Progenitor cell of endocrine pancreas (in vitro differentiated cells): ENCODE data around the gene SNX13. TPM values are rescaled to one million over a fixed set of nuclear protein-coding genes. Genes with fewer than 3 reads are reported as not detected.
A peak's percentile ranks its signal among the peaks of the same experiment; 100 is the strongest.

Experiments used
- DNase-seq: peaks from one replicate; pipeline ENCODE4 v3.0.0; 2021; ENCODE audit warnings: low spot score; ENCODE audit not compliant: unreplicated experiment
- H3K27ac Mint-ChIP-seq: 2 replicates; pipeline ENCODE4 v1.8.0; 2021; ENCODE audit warnings: mild to moderate bottlenecking, moderate library complexity, mixed read lengths
- H3K27me3 Mint-ChIP-seq: 2 replicates; pipeline ENCODE4 v1.8.0; 2021; ENCODE audit warnings: mixed read lengths
- H3K36me3 Mint-ChIP-seq: 2 replicates; pipeline ENCODE4 v1.8.0; 2022; ENCODE audit warnings: mixed read lengths; ENCODE audit not compliant: insufficient read depth
- H3K4me1 Mint-ChIP-seq: 2 replicates; pipeline ENCODE4 v1.8.0; 2021; ENCODE audit warnings: low read depth, mixed read lengths
- H3K4me3 Mint-ChIP-seq: 2 replicates; pipeline ENCODE4 v1.8.0; 2021; ENCODE audit warnings: low read depth, mild to moderate bottlenecking, moderate library complexity, mixed read lengths
- H3K9me3 Mint-ChIP-seq: 2 replicates; pipeline ENCODE4 v1.8.0; 2021; ENCODE audit warnings: low read depth, mixed read lengths
- total RNA-seq: library from RNA; stranded (reverse); gene quantifications from 2 replicates; pipeline ENCODE4 v1.2.1, GENCODE V29; 2021
- TF ChIP-seq, protein P1 (sequence below): fragments of 200-600 bp; sonication (generic); IDR thresholded peaks from one replicate; pipeline ENCODE4 v1.5.0; 2021; ENCODE audit warnings: antibody characterized with exemption, mild to moderate bottlenecking; ENCODE audit not compliant: unreplicated experiment

Gene SNX13
- total RNA-seq, 1 donor from 2014 or later: 48.5 TPM

- peak overlapping the region; percentile 100 for H3K27ac Mint-ChIP-seq
- peaks cover 4% of the 10 kb centered on the region for H3K36me3 Mint-ChIP-seq
- H3K4me3 Mint-ChIP-seq: peak overlapping the region; percentile 98
- TF ChIP-seq, protein P1, sequence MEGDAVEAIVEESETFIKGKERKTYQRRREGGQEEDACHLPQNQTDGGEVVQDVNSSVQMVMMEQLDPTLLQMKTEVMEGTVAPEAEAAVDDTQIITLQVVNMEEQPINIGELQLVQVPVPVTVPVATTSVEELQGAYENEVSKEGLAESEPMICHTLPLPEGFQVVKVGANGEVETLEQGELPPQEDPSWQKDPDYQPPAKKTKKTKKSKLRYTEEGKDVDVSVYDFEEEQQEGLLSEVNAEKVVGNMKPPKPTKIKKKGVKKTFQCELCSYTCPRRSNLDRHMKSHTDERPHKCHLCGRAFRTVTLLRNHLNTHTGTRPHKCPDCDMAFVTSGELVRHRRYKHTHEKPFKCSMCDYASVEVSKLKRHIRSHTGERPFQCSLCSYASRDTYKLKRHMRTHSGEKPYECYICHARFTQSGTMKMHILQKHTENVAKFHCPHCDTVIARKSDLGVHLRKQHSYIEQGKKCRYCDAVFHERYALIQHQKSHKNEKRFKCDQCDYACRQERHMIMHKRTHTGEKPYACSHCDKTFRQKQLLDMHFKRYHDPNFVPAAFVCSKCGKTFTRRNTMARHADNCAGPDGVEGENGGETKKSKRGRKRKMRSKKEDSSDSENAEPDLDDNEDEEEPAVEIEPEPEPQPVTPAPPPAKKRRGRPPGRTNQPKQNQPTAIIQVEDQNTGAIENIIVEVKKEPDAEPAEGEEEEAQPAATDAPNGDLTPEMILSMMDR: no peak
- DNase-seq: peak; percentile 11
- no peaks in the 10 kb centered on the region for H3K9me3 Mint-ChIP-seq
- H3K27me3 Mint-ChIP-seq: no peaks in the 10 kb centered on the region
- H3K4me1 Mint-ChIP-seq: peaks cover 33% of the 10 kb centered on the region
Measured at GRCh38 chr7:17939606-17940301, 540 bp downstream of the SNX13 start.

- Mint-ChIP-seq H3K27ac (peak overlapping the region; percentile 100), H3K9me3 (no peaks in the 10 kb centered on the region), H3K27me3 (no peaks in the 10 kb centered on the region), H3K4me1 (peaks cover 33% of the 10 kb centered on the region), H3K36me3 (peaks cover 4% of the 10 kb centered on the region), H3K4me3 (peak overlapping the region; percentile 98)
- DNase-seq: no peak
- TF ChIP-seq, protein P1: no peak
Measured at GRCh38 chr7:17939211-17939605, 1.1 kb downstream of the SNX13 start.

DNA sequence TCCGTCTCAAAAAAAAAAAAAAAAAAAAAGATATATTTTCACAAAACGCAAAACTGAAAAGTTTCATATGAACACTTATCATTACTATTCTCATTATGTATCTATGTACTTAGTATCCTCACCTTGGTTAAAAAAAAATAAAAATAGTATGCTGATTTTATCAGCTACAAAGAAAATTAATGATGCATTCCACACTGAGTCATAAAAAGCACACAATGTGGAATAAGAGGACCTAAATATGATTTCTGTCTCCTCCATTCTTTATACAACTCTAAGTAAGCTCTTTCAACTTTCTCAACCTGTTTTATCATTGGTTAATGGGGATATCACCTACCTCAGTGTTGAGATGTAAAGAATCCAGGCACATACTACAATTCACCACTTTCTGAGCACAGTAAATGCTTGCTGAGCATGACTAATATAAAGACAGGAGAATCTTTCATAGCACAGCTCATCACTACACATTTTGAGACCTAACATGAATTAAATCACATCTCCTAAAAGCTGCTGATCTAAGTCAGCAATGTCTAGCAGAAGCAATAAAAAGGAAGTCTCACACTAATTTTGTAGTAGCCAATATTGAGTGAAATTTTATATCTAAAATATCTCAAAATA is 2.7 kb downstream of the SNX13 start:
- Mint-ChIP-seq H3K36me3 (peaks cover 6% of the 10 kb centered on the region), H3K4me1 (peaks cover 38% of the 10 kb centered on the region), H3K27ac (peak overlapping the region; percentile 14), H3K4me3 (peak overlapping the region; percentile 5), H3K9me3 (no peaks in the 10 kb centered on the region), H3K27me3 (no peaks in the 10 kb centered on the region)
- DNase-seq: no peak
- TF ChIP-seq, protein P1: no peak

GRCh38 chr7:17936321-17936720 is 4.0 kb downstream of the SNX13 start:
- no peak for DNase-seq
- peaks cover 27% of the 10 kb centered on the region for H3K4me1 Mint-ChIP-seq
- peaks cover 6% of the 10 kb centered on the region for H3K36me3 Mint-ChIP-seq
- TF ChIP-seq, protein P1: no peak
- H3K4me3 Mint-ChIP-seq: no peak overlapping the region
- H3K27ac Mint-ChIP-seq: no peak overlapping the region
- H3K9me3 Mint-ChIP-seq: no peaks in the 10 kb centered on the region
- no peaks in the 10 kb centered on the region for H3K27me3 Mint-ChIP-seq

DNA sequence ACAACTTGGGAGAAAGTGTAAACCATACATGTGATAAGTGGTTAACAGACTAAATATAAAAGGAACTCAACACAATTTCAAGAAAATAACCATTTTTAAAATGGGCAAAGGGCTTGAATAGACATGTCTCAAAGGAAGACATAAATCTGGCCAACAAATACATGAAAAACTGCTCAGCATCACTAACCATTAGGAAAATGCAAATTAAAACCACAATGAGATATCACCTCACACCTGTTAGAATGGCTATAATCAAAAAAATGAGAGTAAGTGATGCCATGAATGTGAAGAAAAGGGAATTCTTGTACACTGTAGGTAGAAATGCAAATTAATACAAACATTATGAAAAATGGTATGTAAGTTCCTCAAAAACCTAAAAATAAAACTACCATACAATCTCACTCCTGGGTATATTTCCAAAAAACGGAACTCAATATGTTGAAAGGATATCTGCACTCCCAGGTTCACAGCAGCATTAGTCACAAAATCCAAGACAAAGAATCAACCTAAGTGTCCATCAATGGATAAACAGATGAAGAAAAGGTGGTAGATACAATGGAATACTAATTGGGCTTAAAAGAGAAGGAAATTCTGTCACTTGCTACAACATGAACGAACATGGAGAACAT is 5.6 kb downstream of the SNX13 start:
- H3K36me3 Mint-ChIP-seq: peaks cover 6% of the 10 kb centered on the region
- H3K4me3 Mint-ChIP-seq: no peak overlapping the region
- H3K27me3 Mint-ChIP-seq: no peaks in the 10 kb centered on the region
- TF ChIP-seq, protein P1: no peak
- H3K9me3 Mint-ChIP-seq: no peaks in the 10 kb centered on the region
- peaks cover 25% of the 10 kb centered on the region for H3K4me1 Mint-ChIP-seq
- H3K27ac Mint-ChIP-seq: no peak overlapping the region
- no peak for DNase-seq
